Parathyroid adenoma (tissue), 2 donors: Measurements from ENCODE around the gene CGRRF1.

Source experiments
- H2AFZ ChIP-seq: fragments of 300-600 bp; sonication (generic); one replicate; pipeline ENCODE4 v1.7.0; 2017; ENCODE audit warnings: antibody characterized with exemption, mild to moderate bottlenecking
- H3K27ac ChIP-seq: fragments of 300-600 bp; sonication (generic); one replicate; pipeline ENCODE4 v1.7.0; 2017
- H3K27me3 ChIP-seq: fragments of 300-600 bp; sonication (generic); one replicate; pipeline ENCODE4 v1.7.0; 2017; ENCODE audit warnings: low read length; ENCODE audit not compliant: control insufficient read depth, insufficient read depth
- H3K36me3 ChIP-seq: fragments of 300-600 bp; sonication (generic); one replicate; pipeline ENCODE4 v1.7.0; 2017; ENCODE audit warnings: low read length; ENCODE audit not compliant: control insufficient read depth, insufficient read depth
- H3K4me1 ChIP-seq: fragments of 300-600 bp; sonication (generic); one replicate; pipeline ENCODE4 v1.7.0; 2017; ENCODE audit warnings: control low read depth
- H3K4me2 ChIP-seq: fragments of 300-600 bp; sonication (generic); one replicate; pipeline ENCODE4 v1.7.0; 2017; ENCODE audit warnings: low read length
- H3K4me3 ChIP-seq: fragments of 300-600 bp; sonication (generic); one replicate; pipeline ENCODE4 v1.7.0; 2017; ENCODE audit warnings: low read depth, low read length
- H3K79me2 ChIP-seq: fragments of 300-600 bp; sonication (generic); one replicate; pipeline ENCODE4 v1.7.0; 2017; ENCODE audit warnings: control low read depth
- H3K9ac ChIP-seq: fragments of 300-600 bp; sonication (generic); one replicate; pipeline ENCODE4 v1.7.0; 2017; ENCODE audit warnings: mild to moderate bottlenecking
- H3K9me3 ChIP-seq: fragments of 300-600 bp; sonication (generic); one replicate; pipeline ENCODE4 v1.7.0; 2017; ENCODE audit warnings: low read length; ENCODE audit not compliant: control insufficient read depth
- CTCF ChIP-seq: fragments of 300-600 bp; sonication (generic); IDR thresholded peaks from one replicate; pipeline ENCODE4 v1.7.0; 2017; ENCODE audit warnings: antibody characterized with exemption, mild to moderate bottlenecking
- donor health status: primary hyperparathyroidism.

CGRRF1 gene

GRCh38 chr14:54572316-54572715 lies 62.6 kb downstream of the CGRRF1 start:
- Histone ChIP-seq H3K4me2 (no peak overlapping the region), H3K9ac (no peak overlapping the region), H2AFZ (no peak overlapping the region), H3K79me2 (no peaks in the 10 kb centered on the region), H3K27me3 (no peaks in the 10 kb centered on the region), H3K27ac (no peak overlapping the region), H3K4me3 (no peak overlapping the region), H3K9me3 (no peaks in the 10 kb centered on the region), H3K4me1 (no peaks in the 10 kb centered on the region), H3K36me3 (no peaks in the 10 kb centered on the region)
- no peak for TF ChIP-seq CTCF

GRCh38 chr14:54574528-54574927 lies 64.8 kb downstream of the CGRRF1 start:
- Histone ChIP-seq H3K4me2 (no peak overlapping the region), H2AFZ (no peak overlapping the region), H3K4me1 (no peaks in the 10 kb centered on the region), H3K4me3 (no peak overlapping the region), H3K27ac (no peak overlapping the region), H3K27me3 (no peaks in the 10 kb centered on the region), H3K79me2 (no peaks in the 10 kb centered on the region), H3K36me3 (no peaks in the 10 kb centered on the region), H3K9me3 (no peaks in the 10 kb centered on the region), H3K9ac (no peak overlapping the region)
- TF ChIP-seq CTCF: no peak

- no peaks in the 10 kb centered on the region for H3K36me3 ChIP-seq
- no peak overlapping the region for H3K4me2 ChIP-seq
- H3K4me1 ChIP-seq: no peaks in the 10 kb centered on the region
- H3K79me2 ChIP-seq: no peaks in the 10 kb centered on the region
- H3K27me3 ChIP-seq: no peaks in the 10 kb centered on the region
- H2AFZ ChIP-seq: no peak overlapping the region
- H3K9me3 ChIP-seq: no peaks in the 10 kb centered on the region
- no peak overlapping the region for H3K4me3 ChIP-seq
- no peak overlapping the region for H3K27ac ChIP-seq
- TF ChIP-seq CTCF: no peak
- no peak overlapping the region for H3K9ac ChIP-seq
These were observed 67.8 kb downstream of the CGRRF1 start for GRCh38 chr14:54577494-54577893.

GRCh38 chr14:54577977-54578376 lies 68.3 kb downstream of the CGRRF1 start:
- Histone ChIP-seq H3K4me2 (no peak overlapping the region), H2AFZ (no peak overlapping the region), H3K9me3 (no peaks in the 10 kb centered on the region), H3K36me3 (no peaks in the 10 kb centered on the region), H3K9ac (no peak overlapping the region), H3K4me1 (no peaks in the 10 kb centered on the region), H3K27me3 (no peaks in the 10 kb centered on the region), H3K79me2 (no peaks in the 10 kb centered on the region), H3K4me3 (no peak overlapping the region), H3K27ac (no peak overlapping the region)
- no peak for TF ChIP-seq CTCF

- Histone ChIP-seq H3K27ac (no peak overlapping the region), H3K79me2 (no peaks in the 10 kb centered on the region), H3K36me3 (no peaks in the 10 kb centered on the region), H2AFZ (no peak overlapping the region), H3K4me3 (no peak overlapping the region), H3K4me1 (no peaks in the 10 kb centered on the region), H3K9ac (no peak overlapping the region), H3K9me3 (no peaks in the 10 kb centered on the region), H3K27me3 (no peaks in the 10 kb centered on the region), H3K4me2 (no peak overlapping the region)
- TF ChIP-seq CTCF: no peak
These were observed 69.9 kb downstream of the CGRRF1 start for GRCh38 chr14:54579621-54580020.
